ENCODE measurements around the gene KIF22. TPM values are rescaled to one million over a fixed set of nuclear protein-coding genes. Genes with fewer than 3 reads are reported as not detected.
A peak's percentile ranks its signal among the peaks of the same experiment; 100 is the strongest.

The KIF22 gene
- total and polyA plus RNA-seq, 9 of the 15 experiments (the other 6 are each of a cell fraction or from before 2014, with no cell fraction given) = 8.7 to 232 (median 131) TPM

DNA sequence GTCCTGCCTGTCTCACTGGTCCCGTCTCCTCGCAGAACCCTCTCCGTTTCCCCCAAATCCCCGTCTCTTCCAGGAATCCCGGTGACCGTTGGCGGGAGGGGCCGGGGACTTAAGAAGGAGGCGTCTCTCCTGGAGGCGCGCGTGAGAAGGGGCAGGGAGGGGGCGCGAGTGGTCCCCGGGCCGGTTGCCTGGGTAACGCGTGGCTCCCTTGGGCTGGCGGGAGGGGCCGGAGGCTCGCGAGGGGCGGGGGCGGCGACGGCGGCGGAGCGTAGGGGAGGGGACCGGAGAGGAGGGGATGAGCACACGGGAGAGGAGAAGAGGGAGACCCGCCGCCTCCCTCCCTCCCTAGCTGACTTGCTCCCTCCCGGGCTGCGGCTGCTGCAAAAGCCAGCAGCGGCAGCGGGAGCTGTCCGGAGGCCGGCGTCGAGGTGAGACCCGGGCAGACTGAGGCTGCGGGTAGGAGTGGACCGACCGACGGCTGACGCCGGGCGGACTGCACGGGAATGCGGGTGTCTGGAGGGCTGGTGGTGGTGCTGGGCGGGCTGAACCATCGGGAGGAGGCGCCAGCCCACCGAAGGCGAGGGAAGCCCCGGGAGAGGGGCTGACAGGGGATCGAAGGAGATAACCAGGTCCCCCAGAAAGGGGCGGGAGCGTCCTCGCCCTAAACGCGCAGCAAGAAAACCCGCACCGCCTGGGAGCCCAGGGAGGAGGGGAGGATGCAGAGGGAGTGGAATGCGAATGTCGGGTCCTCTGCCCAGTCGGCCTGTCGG is 21.5 kb downstream of the KIF22 start, which contains the start of gene PRRT2 (continued):
- TF ChIP-seq, protein P1, sequence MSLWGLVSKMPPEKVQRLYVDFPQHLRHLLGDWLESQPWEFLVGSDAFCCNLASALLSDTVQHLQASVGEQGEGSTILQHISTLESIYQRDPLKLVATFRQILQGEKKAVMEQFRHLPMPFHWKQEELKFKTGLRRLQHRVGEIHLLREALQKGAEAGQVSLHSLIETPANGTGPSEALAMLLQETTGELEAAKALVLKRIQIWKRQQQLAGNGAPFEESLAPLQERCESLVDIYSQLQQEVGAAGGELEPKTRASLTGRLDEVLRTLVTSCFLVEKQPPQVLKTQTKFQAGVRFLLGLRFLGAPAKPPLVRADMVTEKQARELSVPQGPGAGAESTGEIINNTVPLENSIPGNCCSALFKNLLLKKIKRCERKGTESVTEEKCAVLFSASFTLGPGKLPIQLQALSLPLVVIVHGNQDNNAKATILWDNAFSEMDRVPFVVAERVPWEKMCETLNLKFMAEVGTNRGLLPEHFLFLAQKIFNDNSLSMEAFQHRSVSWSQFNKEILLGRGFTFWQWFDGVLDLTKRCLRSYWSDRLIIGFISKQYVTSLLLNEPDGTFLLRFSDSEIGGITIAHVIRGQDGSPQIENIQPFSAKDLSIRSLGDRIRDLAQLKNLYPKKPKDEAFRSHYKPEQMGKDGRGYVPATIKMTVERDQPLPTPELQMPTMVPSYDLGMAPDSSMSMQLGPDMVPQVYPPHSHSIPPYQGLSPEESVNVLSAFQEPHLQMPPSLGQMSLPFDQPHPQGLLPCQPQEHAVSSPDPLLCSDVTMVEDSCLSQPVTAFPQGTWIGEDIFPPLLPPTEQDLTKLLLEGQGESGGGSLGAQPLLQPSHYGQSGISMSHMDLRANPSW (CRISPR knock-in tag; IDR thresholded peaks at IDR 0.05) = no peak
- TF ChIP-seq ZNF584 (CRISPR knock-in tag; IDR thresholded peaks at IDR 0.05; ENCODE audit: low read depth) = no peak
- peak; percentile 84 for TF ChIP-seq NCOA6 (IDR thresholded peaks at IDR 0.05)
- TF ChIP-seq SUPT5H (IDR thresholded peaks at IDR 0.05) = no peak
- TF ChIP-seq ZFP1 (CRISPR knock-in tag; IDR thresholded peaks at IDR 0.05) = no peak
- peak; percentile 48 for TF ChIP-seq NFIC (IDR thresholded peaks at IDR 0.05)
- TF ChIP-seq RFX1 (IDR thresholded peaks at IDR 0.05) = peak; percentile 86; the same call in 1 of the 2 replicates
- TF ChIP-seq, protein P2, sequence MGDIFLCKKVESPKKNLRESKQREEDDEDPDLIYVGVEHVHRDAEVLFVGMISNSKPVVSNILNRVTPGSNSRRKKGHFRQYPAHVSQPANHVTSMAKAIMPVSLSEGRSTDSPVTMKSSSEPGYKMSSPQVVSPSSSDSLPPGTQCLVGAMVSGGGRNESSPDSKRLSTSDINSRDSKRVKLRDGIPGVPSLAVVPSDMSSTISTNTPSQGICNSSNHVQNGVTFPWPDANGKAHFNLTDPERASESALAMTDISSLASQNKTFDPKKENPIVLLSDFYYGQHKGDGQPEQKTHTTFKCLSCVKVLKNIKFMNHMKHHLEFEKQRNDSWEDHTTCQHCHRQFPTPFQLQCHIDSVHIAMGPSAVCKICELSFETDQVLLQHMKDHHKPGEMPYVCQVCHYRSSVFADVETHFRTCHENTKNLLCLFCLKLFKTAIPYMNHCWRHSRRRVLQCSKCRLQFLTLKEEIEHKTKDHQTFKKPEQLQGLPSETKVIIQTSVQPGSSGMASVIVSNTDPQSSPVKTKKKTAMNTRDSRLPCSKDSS (IDR thresholded peaks at IDR 0.05; ENCODE audit: low read depth, partially characterized antibody) = no peak
- TF ChIP-seq, protein P3, sequence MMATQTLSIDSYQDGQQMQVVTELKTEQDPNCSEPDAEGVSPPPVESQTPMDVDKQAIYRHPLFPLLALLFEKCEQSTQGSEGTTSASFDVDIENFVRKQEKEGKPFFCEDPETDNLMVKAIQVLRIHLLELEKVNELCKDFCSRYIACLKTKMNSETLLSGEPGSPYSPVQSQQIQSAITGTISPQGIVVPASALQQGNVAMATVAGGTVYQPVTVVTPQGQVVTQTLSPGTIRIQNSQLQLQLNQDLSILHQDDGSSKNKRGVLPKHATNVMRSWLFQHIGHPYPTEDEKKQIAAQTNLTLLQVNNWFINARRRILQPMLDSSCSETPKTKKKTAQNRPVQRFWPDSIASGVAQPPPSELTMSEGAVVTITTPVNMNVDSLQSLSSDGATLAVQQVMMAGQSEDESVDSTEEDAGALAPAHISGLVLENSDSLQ (IDR thresholded peaks at IDR 0.05) = no peak
- 0 out of 2 replicates have a peak, but pooled peaks have one; percentile 57 for TF ChIP-seq FOXJ2 (tag; IDR thresholded peaks at IDR 0.05)
- TF ChIP-seq ZNF436 (CRISPR knock-in tag; IDR thresholded peaks at IDR 0.05) = no peak

Data from K562 (cell line).